Adipocyte (in vitro differentiated cells): Measurements from ENCODE around the gene RABGAP1.

ENCODE experiments used
- DNase-seq: peaks from one replicate; pipeline ENCODE4 v3.0.0-alpha.2; 2015; ENCODE audit warnings: low read depth
- H3K27me3 ChIP-seq: replicated peaks from 2 replicates; pipeline ENCODE4 v1.7.0; 2013; ENCODE audit warnings: mild to moderate bottlenecking, low read length, moderate library complexity; ENCODE audit not compliant: control insufficient read depth, insufficient read depth
- H3K36me3 ChIP-seq: 2 replicates; pipeline ENCODE4 v1.7.0; 2013; ENCODE audit warnings: low read length, mild to moderate bottlenecking, moderate library complexity; ENCODE audit not compliant: control insufficient read depth, insufficient read depth, severe bottlenecking
- H3K4me1 ChIP-seq: 2 replicates; pipeline ENCODE4 v1.7.0; 2013; ENCODE audit warnings: mild to moderate bottlenecking, low read length, moderate library complexity; ENCODE audit not compliant: control insufficient read depth, insufficient read depth
- H3K4me3 ChIP-seq: 2 replicates; pipeline ENCODE4 v1.7.0; 2013; ENCODE audit warnings: mild to moderate bottlenecking, low read length, moderate library complexity
- H3K9ac ChIP-seq: 2 replicates; pipeline ENCODE4 v1.7.0; 2013; ENCODE audit warnings: mild to moderate bottlenecking, low read length, moderate library complexity
- H3K9me3 ChIP-seq: 2 replicates; pipeline ENCODE4 v1.7.0; 2013; ENCODE audit warnings: mild to moderate bottlenecking, low read length, moderate library complexity; ENCODE audit not compliant: control insufficient read depth

The RABGAP1 gene

DNA sequence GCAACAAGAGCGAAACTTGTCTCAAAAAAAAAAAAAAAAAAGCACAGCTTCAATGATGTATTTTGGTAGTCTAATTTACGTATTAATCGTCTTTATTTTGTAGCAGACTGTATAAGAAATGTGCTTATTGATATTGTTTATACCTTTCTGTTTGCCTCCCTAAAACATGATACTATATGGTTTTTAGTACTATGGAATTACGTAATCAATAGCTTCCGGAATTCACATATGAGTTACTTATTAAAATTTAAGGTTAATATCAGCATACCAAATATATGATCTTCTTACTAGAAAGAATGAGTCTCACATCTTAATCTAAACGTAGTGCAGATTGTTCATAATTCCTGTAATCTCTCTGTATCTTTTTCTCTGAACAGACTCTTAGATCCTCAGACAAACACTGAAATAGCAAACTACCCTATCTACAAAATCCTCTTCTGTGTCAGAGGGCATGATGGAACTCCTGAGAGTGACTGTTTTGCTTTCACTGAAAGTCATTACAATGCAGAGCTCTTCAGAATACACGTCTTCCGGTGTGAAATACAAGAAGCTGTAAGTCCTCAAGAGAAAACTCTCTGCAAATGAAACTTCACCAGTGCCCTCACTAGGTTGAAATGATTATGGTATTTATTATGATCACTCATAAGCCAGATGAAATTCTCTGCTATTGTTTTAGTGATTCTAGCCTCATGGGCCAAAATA lies 48.3 kb downstream of the RABGAP1 start:
- no peak for DNase-seq
- peaks cover 42% of the 10 kb centered on the region for H3K36me3 ChIP-seq

GRCh38 chr9:122991370-122991830 lies 50.6 kb downstream of the RABGAP1 start:
- peaks cover 12% of the 10 kb centered on the region for H3K4me1 ChIP-seq
- no peaks in the 10 kb centered on the region for H3K27me3 ChIP-seq
- H3K9ac ChIP-seq: no peak overlapping the region
- H3K9me3 ChIP-seq: no peaks in the 10 kb centered on the region
- peak; percentile 93 for DNase-seq
- H3K36me3 ChIP-seq: peaks cover 34% of the 10 kb centered on the region
- H3K4me3 ChIP-seq: no peak overlapping the region

More for the DNA sequence above, 48.3 kb downstream of the RABGAP1 start:
- Histone ChIP-seq H3K9me3 (no peaks in the 10 kb centered on the region), H3K9ac (peak overlapping the region; percentile 43), H3K4me1 (peaks cover 12% of the 10 kb centered on the region), H3K4me3 (no peak overlapping the region), H3K27me3 (no peaks in the 10 kb centered on the region)

DNA sequence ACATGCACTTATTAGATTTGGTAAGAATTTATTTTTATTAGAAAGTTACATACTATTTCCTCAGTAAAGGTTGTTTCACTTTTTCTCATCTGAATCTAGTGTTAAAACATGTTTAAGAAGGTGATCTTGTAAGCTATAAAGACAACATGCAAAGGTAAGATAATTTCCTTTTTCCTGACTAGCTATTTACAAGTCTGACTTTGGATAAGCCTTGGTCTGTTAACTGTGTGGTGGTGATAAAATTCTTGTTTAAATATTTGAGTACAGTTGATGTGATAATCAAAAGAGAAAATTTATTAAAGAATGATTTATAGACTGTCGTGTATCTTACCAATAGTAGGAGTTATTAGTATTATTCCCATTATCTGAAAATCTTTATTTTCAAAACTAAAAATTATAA lies 55.8 kb downstream of the RABGAP1 start:
- peaks cover 52% of the 10 kb centered on the region for H3K36me3 ChIP-seq
- no peak overlapping the region for H3K4me3 ChIP-seq
- H3K4me1 ChIP-seq: peaks cover 6% of the 10 kb centered on the region
- no peak for DNase-seq
- no peaks in the 10 kb centered on the region for H3K27me3 ChIP-seq
- no peaks in the 10 kb centered on the region for H3K9me3 ChIP-seq
- no peak overlapping the region for H3K9ac ChIP-seq

- Histone ChIP-seq H3K9me3 (no peaks in the 10 kb centered on the region), H3K36me3 (peaks cover 54% of the 10 kb centered on the region), H3K27me3 (no peaks in the 10 kb centered on the region), H3K9ac (no peak overlapping the region), H3K4me1 (peaks cover 2% of the 10 kb centered on the region), H3K4me3 (no peak overlapping the region)
- no peak for DNase-seq
Measured at GRCh38 chr9:122998448-122998847, 57.6 kb downstream of the RABGAP1 start.

- H3K4me1 ChIP-seq: peaks cover 5% of the 10 kb centered on the region
- no peaks in the 10 kb centered on the region for H3K27me3 ChIP-seq
- peaks cover 56% of the 10 kb centered on the region for H3K36me3 ChIP-seq
- no peak for DNase-seq
- no peaks in the 10 kb centered on the region for H3K9me3 ChIP-seq
- no peak overlapping the region for H3K4me3 ChIP-seq
- H3K9ac ChIP-seq: no peak overlapping the region
Measured at GRCh38 chr9:123000371-123001068, 59.7 kb downstream of the RABGAP1 start.

GRCh38 chr9:123002754-123003153 lies 61.9 kb downstream of the RABGAP1 start:
- H3K4me1 ChIP-seq: peaks cover 5% of the 10 kb centered on the region
- H3K36me3 ChIP-seq: peaks cover 46% of the 10 kb centered on the region
- no peak overlapping the region for H3K4me3 ChIP-seq
- no peak overlapping the region for H3K9ac ChIP-seq
- H3K27me3 ChIP-seq: no peaks in the 10 kb centered on the region
- H3K9me3 ChIP-seq: no peaks in the 10 kb centered on the region
- DNase-seq: no peak

DNA sequence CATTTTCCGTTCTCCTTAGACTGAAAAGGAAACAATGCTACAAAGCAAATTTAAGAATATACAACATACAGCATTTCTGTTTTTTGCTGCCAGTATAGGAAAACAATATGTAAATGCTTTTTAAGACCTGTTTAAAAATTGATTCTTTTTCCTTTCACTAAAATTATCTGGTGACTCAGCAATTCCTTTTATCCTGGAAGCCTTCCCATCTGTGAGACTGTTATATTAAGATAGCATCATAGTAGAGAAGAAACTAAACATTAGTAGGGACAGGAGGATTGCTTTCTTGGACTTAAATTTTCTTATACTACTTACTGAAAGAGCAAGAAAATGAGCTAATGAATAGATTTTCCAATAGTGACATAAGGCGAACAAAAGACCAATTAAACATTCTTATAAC lies 62.6 kb downstream of the RABGAP1 start:
- DNase-seq: peak; percentile 58
- peaks cover 5% of the 10 kb centered on the region for H3K4me1 ChIP-seq
- no peaks in the 10 kb centered on the region for H3K9me3 ChIP-seq
- no peak overlapping the region for H3K9ac ChIP-seq
- H3K4me3 ChIP-seq: no peak overlapping the region
- H3K27me3 ChIP-seq: no peaks in the 10 kb centered on the region
- peaks cover 43% of the 10 kb centered on the region for H3K36me3 ChIP-seq

DNA sequence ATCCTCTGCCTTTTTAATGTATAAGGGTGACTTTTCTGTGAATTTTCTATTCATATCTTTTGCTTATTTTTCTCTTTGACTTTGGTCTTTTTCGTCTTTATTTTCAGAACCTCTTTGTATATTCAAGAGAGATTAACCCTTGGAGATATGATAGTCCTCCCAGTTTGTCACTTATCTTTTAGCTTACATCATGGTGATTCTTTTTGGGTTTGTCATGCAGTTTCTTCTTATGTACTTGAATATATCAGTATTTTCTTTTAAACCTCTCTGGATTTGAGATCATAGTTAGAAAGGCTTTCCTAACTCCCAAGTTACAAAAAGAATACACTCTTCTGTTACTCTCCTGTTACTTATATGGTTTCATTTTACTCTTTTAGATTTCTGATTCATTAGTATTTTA lies 65.1 kb downstream of the RABGAP1 start:
- no peak overlapping the region for H3K9ac ChIP-seq
- DNase-seq: no peak
- no peaks in the 10 kb centered on the region for H3K9me3 ChIP-seq
- peaks cover 28% of the 10 kb centered on the region for H3K36me3 ChIP-seq
- H3K4me3 ChIP-seq: no peak overlapping the region
- H3K4me1 ChIP-seq: peaks cover 18% of the 10 kb centered on the region
- H3K27me3 ChIP-seq: no peaks in the 10 kb centered on the region

DNA sequence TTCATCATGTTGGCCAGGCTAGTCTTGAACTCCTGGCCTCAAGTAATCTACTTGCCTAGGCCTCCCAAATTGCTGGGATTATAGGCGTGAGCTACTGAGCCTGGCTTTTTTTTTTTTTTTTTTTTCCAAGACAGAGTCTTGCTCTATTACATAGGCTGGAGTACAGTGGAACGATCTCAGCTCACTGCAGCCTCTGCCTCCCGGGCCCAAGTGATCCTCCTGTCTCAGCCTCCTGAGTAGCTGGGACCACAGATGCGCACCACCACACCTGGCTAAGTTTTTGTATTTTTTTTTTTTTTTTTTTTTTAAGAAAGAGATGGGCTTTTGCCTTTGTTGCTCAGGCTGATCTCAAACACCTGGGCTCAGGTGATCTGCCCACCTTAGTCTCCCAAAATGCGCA lies 66.4 kb downstream of the RABGAP1 start:
- Histone ChIP-seq H3K4me1 (peaks cover 29% of the 10 kb centered on the region), H3K36me3 (peaks cover 22% of the 10 kb centered on the region), H3K27me3 (no peaks in the 10 kb centered on the region), H3K4me3 (no peak overlapping the region), H3K9me3 (no peaks in the 10 kb centered on the region), H3K9ac (no peak overlapping the region)
- no peak for DNase-seq

DNA sequence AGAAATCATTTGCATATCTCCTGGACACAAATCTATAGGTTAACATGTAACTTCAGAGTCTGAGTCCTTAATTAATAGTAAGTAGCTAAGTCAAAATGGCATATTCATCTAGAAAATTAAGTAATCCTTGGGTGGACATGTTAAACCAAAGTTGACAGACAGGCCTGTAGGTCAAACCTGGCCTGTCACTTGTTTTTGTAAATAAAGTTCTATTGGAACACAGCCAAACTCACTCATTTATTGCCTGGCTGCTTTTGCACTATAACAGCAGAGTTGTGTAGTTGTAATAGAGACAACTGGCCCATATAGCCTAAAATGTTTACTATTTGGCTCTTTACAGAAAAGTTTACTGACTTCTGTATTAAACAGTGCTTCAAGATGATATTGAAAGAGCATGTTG lies 68.1 kb downstream of the RABGAP1 start:
- H3K9me3 ChIP-seq: no peaks in the 10 kb centered on the region
- H3K4me3 ChIP-seq: no peak overlapping the region
- H3K4me1 ChIP-seq: peaks cover 30% of the 10 kb centered on the region
- no peaks in the 10 kb centered on the region for H3K27me3 ChIP-seq
- H3K9ac ChIP-seq: no peak overlapping the region
- DNase-seq: no peak
- H3K36me3 ChIP-seq: peaks cover 28% of the 10 kb centered on the region

DNA sequence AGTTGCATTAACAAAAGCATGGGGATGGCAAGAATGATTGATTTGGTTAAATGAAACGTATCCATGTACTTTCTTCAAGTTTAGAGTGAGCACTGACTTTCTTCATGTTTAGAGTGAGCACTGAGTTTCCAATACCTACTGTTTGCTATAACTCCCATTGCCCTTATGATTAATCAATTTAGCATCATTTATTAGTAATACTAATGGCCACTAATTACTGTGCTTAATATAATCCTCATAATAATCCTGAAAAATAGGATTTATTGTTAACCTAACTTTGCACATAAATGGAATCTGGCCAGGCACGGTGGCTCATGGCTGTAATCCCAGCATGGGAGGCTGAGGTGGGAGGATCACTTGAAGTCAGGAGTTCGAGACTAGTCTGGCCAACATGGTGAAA lies 70.6 kb downstream of the RABGAP1 start:
- H3K27me3 ChIP-seq: no peaks in the 10 kb centered on the region
- no peaks in the 10 kb centered on the region for H3K9me3 ChIP-seq
- peaks cover 30% of the 10 kb centered on the region for H3K4me1 ChIP-seq
- H3K9ac ChIP-seq: peak overlapping the region; percentile 60
- no peak for DNase-seq
- H3K36me3 ChIP-seq: peaks cover 38% of the 10 kb centered on the region
- no peak overlapping the region for H3K4me3 ChIP-seq
